Neutrophil (primary cell): ENCODE results near the gene RBM45.

Experiments
- H3K27ac ChIP-seq: fragments of 200-600 bp; sonication (generic); 2 replicates; pipeline ENCODE4 v1.5.1; 2016; ENCODE audit warnings: mild to moderate bottlenecking, moderate library complexity
- H3K27me3 ChIP-seq: fragments of 200-600 bp; sonication (generic); 2 replicates; pipeline ENCODE4 v1.6.0; 2016; ENCODE audit warnings: mild to moderate bottlenecking
- H3K36me3 ChIP-seq: fragments of 200-600 bp; sonication (generic); 2 replicates; pipeline ENCODE4 v1.5.1; 2017
- H3K4me1 ChIP-seq, 2 experiments: fragments of 200-600 bp in 1 of 2; sonication (generic) in 1 of 2; 1 replicate in 1 of 2; 2 replicates in 1 of 2; pipeline versions ENCODE4 v1.5.1 to v1.6.1; 2013 to 2016; ENCODE audit warnings: low read depth in 1 of 2, low read length in 1 of 2, mild to moderate bottlenecking in 1 of 2, moderate library complexity in 1 of 2; ENCODE audit not compliant: control insufficient read depth in 1 of 2, insufficient read depth in 1 of 2
- H3K4me3 ChIP-seq, 2 experiments: fragments of 200-600 bp in 1 of 2; sonication (generic) in 1 of 2; 1 replicate in 1 of 2; 2 replicates in 1 of 2; pipeline ENCODE4 v1.5.1; 2013 to 2016; ENCODE audit warnings: low read depth in 1 of 2, low read length in 1 of 2, mild to moderate bottlenecking in 1 of 2, moderate library complexity in 1 of 2
- H3K9me3 ChIP-seq: fragments of 200-600 bp; sonication (generic); 2 replicates; pipeline ENCODE4 v1.5.1; 2016
- CTCF ChIP-seq: fragments of 200-600 bp; sonication (generic); IDR thresholded peaks from 2 replicates; pipeline ENCODE4 v1.5.1; 2016; ENCODE audit warnings: antibody characterized with exemption

RBM45 gene

GRCh38 chr2:178119179-178119922 lies 7.1 kb downstream of the RBM45 start:
- Histone ChIP-seq H3K4me1 (no peaks in the 10 kb centered on the region), H3K36me3 (peaks cover 22% of the 10 kb centered on the region), H3K4me3 (no peak overlapping the region), H3K9me3 (no peaks in the 10 kb centered on the region), H3K27ac (no peak overlapping the region), H3K27me3 (no peaks in the 10 kb centered on the region)
- TF ChIP-seq CTCF, result no peak

- Histone ChIP-seq H3K4me3 (no peak overlapping the region), H3K36me3 (peaks cover 42% of the 10 kb centered on the region), H3K27ac (no peak overlapping the region), H3K4me1 (no peaks in the 10 kb centered on the region), H3K27me3 (no peaks in the 10 kb centered on the region), H3K9me3 (no peaks in the 10 kb centered on the region)
- no peak for TF ChIP-seq CTCF
These were observed 10.9 kb downstream of the RBM45 start for GRCh38 chr2:178123163-178123562.

- H3K27ac ChIP-seq, result no peak overlapping the region
- H3K4me1 ChIP-seq, result no peaks in the 10 kb centered on the region
- no peak for TF ChIP-seq CTCF
- no peaks in the 10 kb centered on the region for H3K27me3 ChIP-seq
- no peaks in the 10 kb centered on the region for H3K9me3 ChIP-seq
- H3K4me3 ChIP-seq, result no peak overlapping the region
- H3K36me3 ChIP-seq, result peaks cover 48% of the 10 kb centered on the region
These were observed 12.9 kb downstream of the RBM45 start for GRCh38 chr2:178125125-178125524.

GRCh38 chr2:178125862-178126261 lies 13.6 kb downstream of the RBM45 start:
- Histone ChIP-seq H3K4me1 (no peaks in the 10 kb centered on the region), H3K4me3 (no peak overlapping the region), H3K27me3 (no peaks in the 10 kb centered on the region), H3K9me3 (no peaks in the 10 kb centered on the region), H3K27ac (no peak overlapping the region), H3K36me3 (peaks cover 48% of the 10 kb centered on the region)
- no peak for TF ChIP-seq CTCF

GRCh38 chr2:178128836-178129630 lies 16.8 kb downstream of the RBM45 start:
- Histone ChIP-seq H3K36me3 (peaks cover 37% of the 10 kb centered on the region), H3K27me3 (no peaks in the 10 kb centered on the region), H3K9me3 (no peaks in the 10 kb centered on the region), H3K4me3 (no peak overlapping the region), H3K27ac (no peak overlapping the region), H3K4me1 (no peaks in the 10 kb centered on the region)
- TF ChIP-seq CTCF, result no peak
